Right lung (tissue), 5 donors: ENCODE results near the gene HOXD8. TPM values are rescaled to one million over a fixed set of nuclear protein-coding genes. Genes with fewer than 3 reads are reported as not detected.

Experiments used
- DNase-seq, 2 donors: peaks; one replicate each; pipeline ENCODE4 v3.0.0-alpha.2; 2013
- polyA plus RNA-seq, 5 donors: library from polyadenylated mRNA; unstranded; fragments of 120-200 nt; gene quantifications; one replicate each; pipeline versions ENCODE4 v1.2.1 to v1.2.3, GENCODE V29; 2013; ENCODE audit warnings: inconsistent platforms in 1 of 5, low replicate concordance in 1 of 5; ENCODE audit not compliant: insufficient read length in 5 of 5, insufficient read depth in 1 of 5

HOXD8 gene
- polyA plus RNA-seq, 5 donors, result 1.1 to 1.6 (median 1.5) TPM

- DNase-seq, result no peak
Observed at GRCh38 chr2:176114930-176115625, 14.4 kb upstream of the HOXD8 start.

- DNase-seq, result no peak
Observed at GRCh38 chr2:176115883-176116813, 13.4 kb upstream of the HOXD8 start, which contains the start of gene HOXD10. Gene HOXD10 (plus strand): TSS chr2:176116778. CDS start chr2:176116834, 56 bp downstream.

GRCh38 chr2:176117162-176117822 is 12.2 kb upstream of the HOXD8 start:
- no peak for DNase-seq

GRCh38 chr2:176117823-176118371 is 11.6 kb upstream of the HOXD8 start:
- DNase-seq, result no peak

- DNase-seq, result no peak
Observed at GRCh38 chr2:176118601-176119339, 10.7 kb upstream of the HOXD8 start.

DNA sequence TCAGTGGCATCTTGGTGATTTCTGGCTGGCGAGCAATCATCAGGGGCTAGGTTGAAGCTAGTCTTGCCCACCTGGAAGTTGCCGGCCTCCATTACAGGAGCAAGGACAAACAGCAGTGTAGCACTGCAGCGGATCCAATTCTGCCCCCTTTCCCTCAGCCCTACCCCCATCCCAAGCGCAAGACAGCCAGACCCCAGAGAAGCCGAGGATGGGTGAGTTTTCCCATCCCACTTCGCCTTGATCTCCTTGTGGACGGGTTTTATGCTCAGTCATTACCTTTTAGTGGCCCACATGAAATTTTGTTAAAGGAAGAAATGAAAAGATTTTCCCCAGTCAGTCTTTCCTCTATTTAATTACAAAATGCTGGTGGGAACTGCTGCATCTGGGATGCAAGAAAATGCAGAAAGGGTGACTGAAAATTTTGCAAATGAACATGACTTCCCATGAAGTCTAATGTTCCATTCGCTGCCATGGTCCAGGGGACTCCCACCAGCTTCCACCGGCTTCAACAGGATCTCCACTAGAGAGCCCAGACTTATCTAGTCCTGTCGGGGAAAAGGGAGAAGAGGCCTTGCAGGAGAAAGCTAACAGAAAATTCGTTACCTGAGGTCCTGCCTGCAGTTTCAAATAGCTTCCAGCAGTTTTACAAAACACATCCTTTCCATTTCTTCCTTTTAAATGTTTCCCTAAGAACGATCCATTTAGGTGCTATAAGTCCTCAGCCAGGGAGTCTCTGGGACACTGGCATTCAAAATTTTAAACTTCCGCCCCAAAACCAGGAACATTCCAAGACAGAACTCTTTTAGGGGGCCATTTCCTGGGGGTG is 8.9 kb upstream of the HOXD8 start:
- DNase-seq, result no peak

DNA sequence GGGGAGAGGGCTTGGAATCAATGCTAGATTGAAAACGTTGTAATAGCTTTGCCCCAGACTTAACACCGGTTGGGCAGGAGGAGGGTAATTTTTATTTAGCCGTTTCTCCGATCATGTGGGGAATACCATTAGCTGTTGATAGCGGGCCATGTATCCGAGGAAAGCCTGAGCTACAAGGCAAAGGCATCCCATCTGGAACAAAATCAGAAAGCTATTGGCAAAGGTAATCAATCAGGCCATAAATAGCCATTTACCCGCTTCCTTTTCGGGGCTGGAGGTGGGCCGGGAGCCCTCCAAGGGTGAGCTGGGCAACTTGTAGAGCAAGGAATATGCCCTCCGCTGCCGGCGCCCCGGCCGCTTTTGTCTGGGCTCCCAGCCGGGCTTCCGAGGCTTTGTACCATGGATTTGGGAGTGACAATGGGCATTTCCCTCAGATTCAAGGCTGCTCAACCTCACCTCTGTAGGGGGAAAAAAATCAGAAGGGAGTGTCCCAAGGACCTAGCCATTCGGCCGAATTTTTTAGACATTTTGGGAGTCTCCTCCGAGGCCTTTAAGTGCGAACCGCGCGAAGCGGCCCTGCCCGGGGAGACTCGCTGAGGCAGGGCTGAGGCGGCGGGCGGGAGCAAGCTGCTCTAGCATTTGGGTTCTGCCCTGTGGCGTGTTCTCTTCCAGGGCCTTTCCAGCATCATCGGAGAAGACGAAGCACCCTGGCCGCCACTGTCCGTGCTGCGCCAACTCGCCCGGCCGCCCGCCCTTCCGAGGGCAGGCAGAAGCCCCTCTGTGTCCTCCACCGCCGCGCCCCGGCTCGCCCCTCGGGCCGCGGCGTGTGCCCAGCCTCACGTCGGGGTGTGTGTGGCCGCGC is 8.1 kb upstream of the HOXD8 start:
- no peak for DNase-seq

DNA sequence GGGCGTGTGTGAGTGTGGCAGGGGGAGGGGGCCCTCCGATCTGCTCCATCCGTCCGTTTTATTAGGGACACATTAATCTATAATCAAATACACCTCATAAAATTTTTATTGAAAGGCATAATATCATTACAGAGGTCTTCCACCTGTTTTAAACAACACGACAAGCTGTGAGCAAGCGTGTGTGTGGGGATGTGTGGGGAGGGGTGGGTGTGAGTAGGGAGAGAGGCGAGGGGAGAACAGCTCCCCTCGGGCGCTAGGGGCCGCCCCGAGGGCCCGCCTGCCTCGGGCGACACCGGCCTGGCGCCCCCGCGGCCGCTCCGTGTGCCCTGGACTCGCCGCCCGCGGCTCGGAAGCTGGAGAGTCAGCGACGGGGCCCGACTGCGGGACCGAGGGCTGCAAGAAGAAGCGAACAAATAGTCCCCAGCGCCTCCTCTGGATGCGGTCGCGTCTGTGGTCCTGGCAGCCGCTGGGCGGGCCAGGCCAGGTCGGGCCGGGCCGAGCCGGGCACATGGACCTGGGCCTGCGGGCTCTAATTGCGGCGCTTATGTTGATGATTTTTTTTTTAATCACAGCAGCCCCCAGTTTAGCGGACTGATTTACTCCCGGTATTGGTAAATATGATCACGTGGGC is 7.3 kb upstream of the HOXD8 start:
- DNase-seq, result no peak

GRCh38 chr2:176122683-176123410 is 6.7 kb upstream of the HOXD8 start, which contains the start of gene HOXD9:
Gene HOXD9 (plus strand): TSS chr2:176122719. CDS start chr2:176122769, 50 bp downstream.
- DNase-seq, result no peak

DNA sequence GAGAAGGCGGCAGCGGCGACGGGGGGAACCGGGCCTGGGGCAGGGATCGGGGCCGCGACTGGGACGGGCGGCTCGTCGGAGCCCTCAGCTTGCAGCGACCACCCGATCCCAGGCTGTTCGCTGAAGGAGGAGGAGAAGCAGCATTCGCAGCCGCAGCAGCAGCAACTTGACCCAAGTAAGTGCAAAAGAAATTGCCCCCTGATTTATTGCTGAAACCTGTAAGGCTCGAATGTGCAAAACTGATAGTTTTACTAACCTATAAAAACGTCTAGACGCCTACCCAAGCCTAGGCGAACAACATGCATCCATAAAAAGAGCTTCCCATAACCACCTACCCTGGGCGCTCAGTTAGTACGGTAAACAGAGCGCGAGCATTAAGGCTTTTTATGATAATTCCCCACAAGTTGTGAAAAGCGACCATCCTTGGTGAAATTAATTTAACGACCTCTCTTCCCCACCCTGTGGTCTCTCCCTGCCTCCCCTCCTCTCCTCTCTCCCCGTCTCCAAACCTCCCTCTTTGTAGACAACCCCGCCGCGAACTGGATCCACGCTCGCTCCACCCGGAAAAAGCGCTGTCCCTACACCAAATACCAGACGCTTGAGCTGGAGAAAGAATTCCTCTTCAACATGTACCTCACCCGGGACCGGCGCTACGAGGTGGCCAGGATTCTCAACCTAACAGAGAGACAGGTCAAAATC is 5.9 kb upstream of the HOXD8 start:
- DNase-seq, result no peak

- no peak for DNase-seq
Observed at GRCh38 chr2:176124110-176124946, 5.2 kb upstream of the HOXD8 start.

- DNase-seq, result no peak
Observed at GRCh38 chr2:176124947-176125771, 4.3 kb upstream of the HOXD8 start.

- DNase-seq, result no peak
Observed at GRCh38 chr2:176125772-176126054, 3.8 kb upstream of the HOXD8 start.

DNA sequence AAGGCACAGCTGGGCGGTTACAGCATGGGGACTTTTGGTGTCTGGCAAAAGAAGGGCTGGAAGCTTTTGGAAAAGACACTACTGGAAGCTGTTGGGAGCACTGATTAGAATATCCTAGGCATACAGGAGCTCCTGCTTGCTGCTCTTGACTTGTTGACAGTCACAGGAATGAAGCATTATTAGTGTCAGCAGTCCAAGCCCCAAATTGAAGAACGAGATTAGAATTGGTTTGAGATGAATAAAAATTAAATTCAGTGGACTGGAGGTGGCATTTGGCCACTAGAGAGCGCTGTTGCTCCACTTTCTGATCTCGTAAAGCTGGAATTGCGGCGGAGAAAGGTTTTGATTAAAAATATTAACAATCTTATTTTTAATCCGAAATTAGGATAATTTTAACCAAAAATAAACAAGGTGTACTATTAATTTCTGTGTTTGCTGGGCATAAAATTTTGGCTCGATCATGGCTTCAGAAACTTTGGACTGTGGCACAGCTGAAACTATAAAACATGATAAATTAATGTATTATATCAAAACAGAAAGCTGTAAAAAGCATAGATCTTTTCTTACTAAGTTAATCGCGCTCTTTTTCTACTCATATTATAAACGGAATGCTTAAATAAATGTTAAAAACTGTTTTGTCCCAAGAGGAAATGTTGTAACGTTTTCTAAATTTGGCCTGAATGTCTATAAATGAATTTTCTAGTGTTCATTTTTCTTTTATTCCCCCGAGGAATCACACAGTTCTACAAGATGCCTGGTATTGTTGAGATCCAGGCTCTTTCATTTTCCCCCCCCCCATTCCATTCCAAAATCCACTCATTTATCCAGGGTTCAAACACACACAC is 2.4 kb upstream of the HOXD8 start:
- DNase-seq, result peak in 1 of 2 donors; percentile 72

DNA sequence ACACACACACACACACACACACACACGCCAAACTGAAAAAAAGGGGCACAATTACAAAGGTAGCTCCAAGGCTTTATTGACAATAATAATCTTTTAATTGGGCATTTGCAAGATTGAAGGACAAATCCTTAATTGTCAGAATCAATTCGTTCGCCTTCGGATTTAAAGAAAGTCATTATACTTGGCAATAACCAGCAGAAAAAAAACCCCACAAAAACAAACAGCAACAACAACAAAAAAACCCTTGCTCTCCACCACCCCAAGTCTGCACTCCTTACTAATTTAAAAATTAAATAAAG is 1.8 kb upstream of the HOXD8 start:
- DNase-seq, result no peak
